AG09319 (cell line): Measurements from ENCODE around the gene ING1.

Source experiments
- DNase-seq: peaks from one replicate; pipeline ENCODE4 v3.0.0-alpha.2; 2010; ENCODE audit warnings: low read depth; ENCODE audit errors: extremely low read depth
- TF ChIP-seq, protein P1 (sequence below): IDR thresholded peaks from 2 replicates; pipeline ENCODE4 v1.5.1; 2011; ENCODE audit warnings: low read depth, mild to moderate bottlenecking, inconsistent platforms, low read length, moderate library complexity

The ING1 gene

DNA sequence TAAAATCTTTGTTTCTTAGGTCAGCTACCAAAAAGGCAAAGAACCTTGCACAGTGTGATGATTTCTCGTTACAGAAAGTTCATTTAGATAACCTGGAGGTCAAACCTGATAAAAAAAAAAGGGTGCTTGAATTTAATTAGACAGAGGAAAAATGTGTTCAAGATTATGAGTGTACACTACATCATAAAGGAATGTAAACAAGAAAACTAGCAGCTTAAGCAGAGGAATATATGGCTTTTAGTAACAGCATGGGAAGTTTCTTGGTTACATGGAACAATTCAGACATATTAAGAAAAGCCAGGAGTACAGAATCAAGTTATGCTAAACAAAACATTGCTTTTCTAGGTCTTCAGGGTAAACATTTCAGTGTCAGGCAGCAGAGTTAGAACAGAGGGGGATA is 32.9 kb downstream of the ING1 start:
- DNase-seq: no peak
- TF ChIP-seq, protein P1, sequence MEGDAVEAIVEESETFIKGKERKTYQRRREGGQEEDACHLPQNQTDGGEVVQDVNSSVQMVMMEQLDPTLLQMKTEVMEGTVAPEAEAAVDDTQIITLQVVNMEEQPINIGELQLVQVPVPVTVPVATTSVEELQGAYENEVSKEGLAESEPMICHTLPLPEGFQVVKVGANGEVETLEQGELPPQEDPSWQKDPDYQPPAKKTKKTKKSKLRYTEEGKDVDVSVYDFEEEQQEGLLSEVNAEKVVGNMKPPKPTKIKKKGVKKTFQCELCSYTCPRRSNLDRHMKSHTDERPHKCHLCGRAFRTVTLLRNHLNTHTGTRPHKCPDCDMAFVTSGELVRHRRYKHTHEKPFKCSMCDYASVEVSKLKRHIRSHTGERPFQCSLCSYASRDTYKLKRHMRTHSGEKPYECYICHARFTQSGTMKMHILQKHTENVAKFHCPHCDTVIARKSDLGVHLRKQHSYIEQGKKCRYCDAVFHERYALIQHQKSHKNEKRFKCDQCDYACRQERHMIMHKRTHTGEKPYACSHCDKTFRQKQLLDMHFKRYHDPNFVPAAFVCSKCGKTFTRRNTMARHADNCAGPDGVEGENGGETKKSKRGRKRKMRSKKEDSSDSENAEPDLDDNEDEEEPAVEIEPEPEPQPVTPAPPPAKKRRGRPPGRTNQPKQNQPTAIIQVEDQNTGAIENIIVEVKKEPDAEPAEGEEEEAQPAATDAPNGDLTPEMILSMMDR: no peak

DNA sequence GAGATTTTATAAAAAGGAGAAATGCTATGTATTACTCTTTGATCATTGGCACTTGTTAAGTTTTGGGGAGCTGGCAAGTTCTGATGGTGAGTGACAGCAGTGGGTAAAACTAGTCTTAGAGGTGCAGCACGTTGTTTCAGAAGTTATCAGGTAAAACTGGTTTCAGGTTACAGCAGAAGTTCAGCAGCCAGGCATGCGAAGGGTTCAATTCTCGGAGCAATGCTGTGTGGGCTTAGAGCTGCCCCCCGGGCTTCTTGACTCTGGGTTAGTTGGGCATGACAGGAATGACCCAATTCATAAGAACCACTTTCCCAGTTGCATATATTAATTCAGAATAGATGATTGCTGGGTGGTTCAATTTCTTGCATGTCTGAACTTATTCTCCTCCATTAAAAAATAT is 34.8 kb downstream of the ING1 start:
- TF ChIP-seq, protein P1: no peak
- no peak for DNase-seq

DNA sequence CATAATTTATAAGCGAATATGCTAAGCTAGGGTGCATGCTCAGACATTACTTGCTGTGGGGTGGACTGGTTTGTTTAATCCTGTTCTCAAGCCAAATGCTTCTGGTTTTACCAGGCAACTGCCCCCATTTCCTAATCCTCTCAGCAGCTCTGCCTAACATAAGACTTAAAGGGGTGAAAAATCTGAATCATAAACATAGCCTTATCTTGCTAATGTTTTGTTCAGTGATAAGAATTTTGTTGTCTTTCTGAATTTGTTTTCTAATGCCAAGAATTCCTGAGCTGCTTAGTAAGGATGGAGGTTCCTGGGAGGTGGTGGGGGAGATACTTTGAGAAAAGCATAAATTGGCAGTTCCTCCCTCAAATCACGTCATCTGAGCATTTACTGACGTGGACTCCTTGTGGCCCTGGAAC is 42.7 kb downstream of the ING1 start:
- TF ChIP-seq, protein P1: no peak
- DNase-seq: no peak

DNA sequence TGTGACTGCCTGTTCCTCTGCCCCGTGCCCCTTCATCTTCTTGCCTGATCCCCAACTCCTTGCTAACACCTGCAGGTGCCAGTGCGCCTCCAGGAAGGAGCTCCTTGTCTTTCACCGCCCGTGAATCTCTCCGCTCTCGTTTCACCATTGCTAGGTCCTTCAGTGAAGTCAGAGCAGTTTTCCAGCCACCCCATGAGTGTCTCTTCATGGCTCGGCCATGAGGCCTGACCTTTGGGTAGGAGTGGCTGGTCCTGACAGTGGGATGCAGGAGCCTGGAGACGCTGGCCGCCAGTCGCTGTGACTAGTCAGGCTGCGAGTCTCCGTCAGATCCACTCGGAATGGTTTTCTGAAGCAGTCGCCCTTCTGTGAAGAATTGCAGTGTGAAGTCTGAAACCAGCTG is 43.8 kb downstream of the ING1 start:
- DNase-seq: no peak
- TF ChIP-seq, protein P1: no peak

DNA sequence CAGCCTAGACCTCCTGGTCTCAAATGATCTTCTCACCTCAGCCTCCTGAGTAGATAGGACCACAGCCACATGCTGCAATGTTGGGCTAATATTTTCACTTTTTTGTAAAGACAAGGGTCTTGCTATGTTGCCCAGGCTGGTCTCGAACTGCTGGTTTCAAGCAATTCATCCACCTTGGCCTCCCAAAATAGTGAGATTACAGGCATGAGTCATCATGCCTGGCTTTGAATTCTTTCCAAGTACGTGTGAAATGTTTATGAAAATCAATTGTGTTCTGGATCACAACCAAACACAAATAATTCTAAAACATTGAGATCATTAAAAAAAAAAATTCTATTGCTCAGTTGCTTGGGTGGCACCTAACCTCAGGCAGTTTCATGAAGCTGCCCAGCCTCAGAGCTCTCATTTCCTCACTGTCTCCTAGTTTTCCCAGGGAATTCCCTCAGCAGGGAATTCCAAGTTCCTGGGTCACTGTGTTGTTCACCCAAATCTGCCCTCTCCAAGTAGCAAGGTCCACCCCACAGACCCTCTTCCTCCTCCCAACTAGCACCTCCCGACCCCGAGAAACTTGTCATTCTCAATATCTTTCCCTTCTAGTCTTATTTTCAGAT is 44.8 kb downstream of the ING1 start:
- peak; percentile 18 for DNase-seq
- TF ChIP-seq, protein P1: no peak

DNA sequence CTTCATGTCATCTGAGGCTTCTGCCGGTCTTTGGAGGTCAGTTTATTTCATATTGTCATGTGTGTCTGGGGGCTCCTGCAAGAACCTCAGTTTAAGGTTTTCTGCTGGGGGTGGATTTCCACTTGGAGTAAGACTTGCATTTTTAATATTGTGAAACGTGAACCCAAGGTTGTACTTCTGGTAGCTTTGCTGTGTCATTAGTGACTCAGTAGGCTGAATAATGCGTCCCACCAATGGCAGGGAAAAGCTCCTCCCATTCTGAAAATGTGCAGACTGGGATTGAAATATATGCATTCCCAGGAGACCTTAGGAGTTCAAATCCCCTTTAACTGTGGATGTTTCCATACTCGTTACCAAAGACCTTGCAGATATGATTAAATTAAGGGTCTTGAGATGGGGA is 46.2 kb downstream of the ING1 start:
- DNase-seq: no peak
- TF ChIP-seq, protein P1: no peak

DNA sequence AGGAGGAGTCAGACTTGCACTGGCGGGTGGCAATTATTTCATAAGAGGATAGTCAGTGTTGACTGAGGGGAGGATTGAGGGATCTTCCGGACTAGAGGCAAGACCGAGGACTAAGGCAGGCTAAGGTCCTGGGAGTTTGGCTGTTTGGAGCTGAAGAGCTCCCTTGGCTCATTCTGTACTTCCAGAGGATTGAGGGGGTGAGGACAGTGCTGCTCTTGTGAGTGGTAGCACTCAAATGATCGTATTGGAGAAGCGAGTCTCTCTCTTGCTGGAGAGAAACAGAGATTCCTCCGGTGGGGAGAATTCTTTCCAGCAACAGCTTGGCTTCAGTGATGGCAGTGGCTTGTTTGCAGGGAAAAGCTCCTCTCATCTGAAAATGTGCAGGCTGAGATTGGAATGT is 47.1 kb downstream of the ING1 start:
- no peak for DNase-seq
- TF ChIP-seq, protein P1: no peak
